Astrocyte (in vitro differentiated cells and primary cell): ENCODE measurements around the gene STXBP5. TPM values are rescaled to one million over a fixed set of nuclear protein-coding genes. Genes with fewer than 3 reads are reported as not detected.

Experiments used
- DNase-seq: peaks from one replicate; pipeline ENCODE4 v3.0.0-alpha.2; 2010; ENCODE audit warnings: low read depth
- FAIRE-seq: peaks from 2 replicates; lab custom pipeline; 2011; peaks lifted over from hg19 to GRCh38; lab: Jason Lieb, UNC
- H2AFZ ChIP-seq: 2 replicates; pipeline ENCODE4 v1.6.0; 2012; ENCODE audit warnings: low read depth, low read length, inconsistent platforms
- H3K27ac ChIP-seq: 2 replicates; pipeline ENCODE4 v1.5.1; 2011; ENCODE audit warnings: low read depth, low read length, inconsistent platforms
- H3K27me3 ChIP-seq: 2 replicates; pipeline ENCODE4 v1.6.0; 2011; ENCODE audit warnings: low read length, inconsistent platforms; ENCODE audit not compliant: insufficient read depth
- H3K36me3 ChIP-seq: 2 replicates; pipeline ENCODE4 v1.5.1; 2011; ENCODE audit warnings: low read length, inconsistent platforms; ENCODE audit not compliant: insufficient read depth
- H3K4me1 ChIP-seq: 2 replicates; pipeline ENCODE4 v1.5.1; 2011; ENCODE audit warnings: low read length, inconsistent platforms; ENCODE audit not compliant: insufficient read depth
- H3K4me2 ChIP-seq: 2 replicates; pipeline ENCODE4 v1.6.0; 2012; ENCODE audit warnings: low read length, inconsistent platforms
- H3K4me3 ChIP-seq: 2 replicates; pipeline ENCODE4 v1.5.1; 2011; ENCODE audit warnings: low read depth, mild to moderate bottlenecking, low read length, inconsistent platforms; ENCODE audit not compliant: insufficient read depth
- H3K79me2 ChIP-seq: 2 replicates; pipeline ENCODE4 v1.6.0; 2012; ENCODE audit warnings: mild to moderate bottlenecking, low read length, inconsistent platforms; ENCODE audit not compliant: insufficient read depth
- H3K9ac ChIP-seq: 2 replicates; pipeline ENCODE4 v1.6.0; 2012; ENCODE audit warnings: mild to moderate bottlenecking, low read length, inconsistent platforms
- H3K9me3 ChIP-seq: 2 replicates; pipeline ENCODE4 v1.5.1; 2012; ENCODE audit warnings: low read depth, mild to moderate bottlenecking, low read length, inconsistent platforms; ENCODE audit not compliant: insufficient read depth
- H4K20me1 ChIP-seq: 2 replicates; pipeline ENCODE4 v1.6.0; 2012; ENCODE audit warnings: low read length, inconsistent platforms; ENCODE audit not compliant: insufficient read depth
- H3K27ac Mint-ChIP-seq: one replicate; pipeline ENCODE4 v1.8.0; 2021; ENCODE audit warnings: mild to moderate bottlenecking, mixed read lengths; ENCODE audit not compliant: unreplicated experiment
- H3K27me3 Mint-ChIP-seq: one replicate; pipeline ENCODE4 v1.8.0; 2021; ENCODE audit warnings: low read depth, mixed read lengths; ENCODE audit not compliant: unreplicated experiment
- H3K36me3 Mint-ChIP-seq: one replicate; pipeline ENCODE4 v1.8.0; 2021; ENCODE audit warnings: low read depth, mixed read lengths; ENCODE audit not compliant: unreplicated experiment
- H3K4me1 Mint-ChIP-seq: one replicate; pipeline ENCODE4 v1.8.0; 2021; ENCODE audit warnings: low read depth, mixed read lengths; ENCODE audit not compliant: unreplicated experiment
- H3K4me3 Mint-ChIP-seq: one replicate; pipeline ENCODE4 v1.8.0; 2021; ENCODE audit warnings: mild to moderate bottlenecking, moderate library complexity, mixed read lengths; ENCODE audit not compliant: unreplicated experiment
- H3K9me3 Mint-ChIP-seq: one replicate; pipeline ENCODE4 v1.8.0; 2021; ENCODE audit warnings: mild to moderate bottlenecking, mixed read lengths; ENCODE audit not compliant: unreplicated experiment
- EZH2 ChIP-seq: IDR thresholded peaks from 2 replicates; pipeline ENCODE4 v1.6.1; 2012; ENCODE audit warnings: mild to moderate bottlenecking, low read length, inconsistent platforms; ENCODE audit not compliant: insufficient read depth
- total RNA-seq: library from RNA; stranded (reverse); gene quantifications from 2 replicates; pipeline ENCODE4 v1.2.1, GENCODE V29; 2021
- TF ChIP-seq, protein P1 (sequence below): IDR thresholded peaks from 2 replicates; pipeline ENCODE4 v1.5.1; 2011; ENCODE audit warnings: low read depth, mild to moderate bottlenecking, inconsistent platforms, low read length, moderate library complexity; ENCODE audit not compliant: insufficient read depth

Gene STXBP5
- total RNA-seq, 1 donor from 2014 or later, result 25.7 TPM

DNA sequence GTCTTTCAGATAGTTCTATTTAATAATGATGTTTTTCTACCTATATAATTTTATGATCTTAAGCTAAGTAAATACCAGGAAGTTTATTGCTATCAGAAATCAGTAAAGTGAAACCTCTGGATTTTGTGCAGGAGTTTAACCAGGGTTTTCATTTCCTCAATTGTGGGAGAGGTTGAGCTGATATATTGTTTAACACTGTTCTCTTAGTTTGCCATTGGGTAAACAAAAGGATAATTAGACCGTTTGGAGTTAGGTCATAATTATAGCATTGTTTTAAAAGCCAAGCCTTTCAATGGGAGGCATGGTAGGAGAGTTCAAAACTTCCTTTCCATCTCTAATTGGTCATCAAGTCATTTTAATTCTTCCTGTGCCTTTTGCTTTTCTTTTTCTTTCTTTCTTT, 58.7 kb downstream of the STXBP5 start:
- Histone ChIP-seq H3K4me2 (no peak overlapping the region), H3K4me1 (no peaks in the 10 kb centered on the region), H3K36me3 (peaks cover 3% of the 10 kb centered on the region), H3K27me3 (no peaks in the 10 kb centered on the region), H3K9ac (no peak overlapping the region), H4K20me1 (no peaks in the 10 kb centered on the region), H3K27ac (no peak overlapping the region), H3K79me2 (no peaks in the 10 kb centered on the region), H3K9me3 (no peaks in the 10 kb centered on the region), H2AFZ (no peak overlapping the region), H3K4me3 (no peak overlapping the region)
- no peaks in the 10 kb centered on the region for H3K27me3 Mint-ChIP-seq
- H3K4me1 Mint-ChIP-seq, result no peaks in the 10 kb centered on the region
- H3K4me3 Mint-ChIP-seq, result no peak overlapping the region
- no peak overlapping the region for H3K27ac Mint-ChIP-seq
- no peaks in the 10 kb centered on the region for H3K9me3 Mint-ChIP-seq
- DNase-seq (no peak), FAIRE-seq (no peak)
- TF ChIP-seq, protein P1, sequence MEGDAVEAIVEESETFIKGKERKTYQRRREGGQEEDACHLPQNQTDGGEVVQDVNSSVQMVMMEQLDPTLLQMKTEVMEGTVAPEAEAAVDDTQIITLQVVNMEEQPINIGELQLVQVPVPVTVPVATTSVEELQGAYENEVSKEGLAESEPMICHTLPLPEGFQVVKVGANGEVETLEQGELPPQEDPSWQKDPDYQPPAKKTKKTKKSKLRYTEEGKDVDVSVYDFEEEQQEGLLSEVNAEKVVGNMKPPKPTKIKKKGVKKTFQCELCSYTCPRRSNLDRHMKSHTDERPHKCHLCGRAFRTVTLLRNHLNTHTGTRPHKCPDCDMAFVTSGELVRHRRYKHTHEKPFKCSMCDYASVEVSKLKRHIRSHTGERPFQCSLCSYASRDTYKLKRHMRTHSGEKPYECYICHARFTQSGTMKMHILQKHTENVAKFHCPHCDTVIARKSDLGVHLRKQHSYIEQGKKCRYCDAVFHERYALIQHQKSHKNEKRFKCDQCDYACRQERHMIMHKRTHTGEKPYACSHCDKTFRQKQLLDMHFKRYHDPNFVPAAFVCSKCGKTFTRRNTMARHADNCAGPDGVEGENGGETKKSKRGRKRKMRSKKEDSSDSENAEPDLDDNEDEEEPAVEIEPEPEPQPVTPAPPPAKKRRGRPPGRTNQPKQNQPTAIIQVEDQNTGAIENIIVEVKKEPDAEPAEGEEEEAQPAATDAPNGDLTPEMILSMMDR, result no peak
- no peak for TF ChIP-seq EZH2
- no peaks in the 10 kb centered on the region for H3K36me3 Mint-ChIP-seq

DNA sequence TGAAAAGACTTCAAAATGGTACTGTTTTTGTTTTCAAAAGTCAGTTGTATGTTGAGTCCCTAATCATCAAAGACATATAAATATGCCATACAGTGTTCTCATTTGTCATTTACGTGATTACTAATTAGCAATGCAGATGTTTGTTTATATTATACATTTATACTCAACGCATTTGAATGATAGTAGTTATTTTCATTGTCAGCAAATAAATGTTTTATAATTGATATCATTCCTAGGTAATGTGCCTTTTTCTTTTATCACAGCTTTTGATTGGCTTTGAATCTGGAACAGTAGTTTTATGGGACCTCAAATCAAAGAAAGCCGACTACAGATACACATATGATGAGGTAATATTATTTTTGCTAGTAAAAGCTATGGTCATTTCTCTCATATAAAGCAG, 62.6 kb downstream of the STXBP5 start:
- Histone ChIP-seq H2AFZ (no peak overlapping the region), H3K4me3 (no peak overlapping the region), H3K9me3 (no peaks in the 10 kb centered on the region), H3K4me2 (no peak overlapping the region), H3K9ac (no peak overlapping the region), H3K4me1 (no peaks in the 10 kb centered on the region), H3K27ac (no peak overlapping the region), H4K20me1 (no peaks in the 10 kb centered on the region), H3K79me2 (no peaks in the 10 kb centered on the region), H3K27me3 (no peaks in the 10 kb centered on the region), H3K36me3 (no peaks in the 10 kb centered on the region)
- peaks cover 3% of the 10 kb centered on the region for H3K36me3 Mint-ChIP-seq
- H3K27me3 Mint-ChIP-seq, result no peaks in the 10 kb centered on the region
- no peak overlapping the region for H3K27ac Mint-ChIP-seq
- FAIRE-seq (no peak), DNase-seq (no peak)
- H3K4me3 Mint-ChIP-seq, result no peak overlapping the region
- no peaks in the 10 kb centered on the region for H3K4me1 Mint-ChIP-seq
- H3K9me3 Mint-ChIP-seq, result no peaks in the 10 kb centered on the region
- TF ChIP-seq, protein P1, result no peak
- TF ChIP-seq EZH2, result no peak

DNA sequence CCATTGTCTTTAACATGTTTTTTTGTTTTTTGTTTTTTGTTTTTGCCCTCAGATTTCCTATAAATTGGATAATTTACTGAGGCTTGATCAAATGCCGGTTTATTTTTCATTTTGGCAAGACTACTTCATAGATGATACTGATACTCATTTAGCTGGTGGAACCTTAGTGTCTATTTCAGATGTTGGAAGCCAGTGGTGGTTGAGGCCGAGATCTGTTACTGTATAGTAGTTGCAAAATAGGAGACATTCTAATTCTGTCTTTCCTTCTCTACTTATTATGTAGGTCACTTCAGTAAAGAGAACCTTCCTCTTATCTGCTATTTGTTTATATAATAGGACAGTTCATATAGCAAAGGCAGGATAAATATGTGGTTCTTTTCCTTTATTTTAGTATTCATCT, 63.4 kb downstream of the STXBP5 start:
- no peaks in the 10 kb centered on the region for H4K20me1 ChIP-seq
- H3K36me3 ChIP-seq, result no peaks in the 10 kb centered on the region
- Mint-ChIP-seq H3K27me3 (no peaks in the 10 kb centered on the region), H3K4me3 (no peak overlapping the region), H3K9me3 (no peaks in the 10 kb centered on the region), H3K36me3 (peaks cover 3% of the 10 kb centered on the region), H3K27ac (no peak overlapping the region), H3K4me1 (no peaks in the 10 kb centered on the region)
- DNase-seq, result no peak
- no peak overlapping the region for H3K4me2 ChIP-seq
- TF ChIP-seq, protein P1, result no peak
- no peak for TF ChIP-seq EZH2
- no peaks in the 10 kb centered on the region for H3K4me1 ChIP-seq
- no peak overlapping the region for H3K9ac ChIP-seq
- H3K27me3 ChIP-seq, result no peaks in the 10 kb centered on the region
- H3K4me3 ChIP-seq, result no peak overlapping the region
- no peak overlapping the region for H3K27ac ChIP-seq
- no peak for FAIRE-seq
- no peaks in the 10 kb centered on the region for H3K79me2 ChIP-seq
- no peak overlapping the region for H2AFZ ChIP-seq
- H3K9me3 ChIP-seq, result no peaks in the 10 kb centered on the region
